GM21619 (cell line): ENCODE results near the gene TTLL10.

Source experiments
- ATAC-seq: cut with Tn5 transposase; IDR thresholded peaks from one replicate; pipeline ENCODE4 v1.9.1; 2021; ENCODE audit not compliant: unreplicated experiment

The TTLL10 gene, protein sequence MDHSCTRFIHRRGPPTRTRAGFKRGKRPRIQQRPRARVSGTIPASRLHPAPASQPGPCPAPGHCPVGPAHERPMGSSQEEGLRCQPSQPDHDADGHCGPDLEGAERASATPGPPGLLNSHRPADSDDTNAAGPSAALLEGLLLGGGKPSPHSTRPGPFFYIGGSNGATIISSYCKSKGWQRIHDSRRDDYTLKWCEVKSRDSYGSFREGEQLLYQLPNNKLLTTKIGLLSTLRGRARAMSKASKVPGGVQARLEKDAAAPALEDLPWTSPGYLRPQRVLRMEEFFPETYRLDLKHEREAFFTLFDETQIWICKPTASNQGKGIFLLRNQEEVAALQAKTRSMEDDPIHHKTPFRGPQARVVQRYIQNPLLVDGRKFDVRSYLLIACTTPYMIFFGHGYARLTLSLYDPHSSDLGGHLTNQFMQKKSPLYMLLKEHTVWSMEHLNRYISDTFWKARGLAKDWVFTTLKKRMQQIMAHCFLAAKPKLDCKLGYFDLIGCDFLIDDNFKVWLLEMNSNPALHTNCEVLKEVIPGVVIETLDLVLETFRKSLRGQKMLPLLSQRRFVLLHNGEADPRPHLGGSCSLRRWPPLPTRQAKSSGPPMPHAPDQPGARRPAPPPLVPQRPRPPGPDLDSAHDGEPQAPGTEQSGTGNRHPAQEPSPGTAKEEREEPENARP

DNA sequence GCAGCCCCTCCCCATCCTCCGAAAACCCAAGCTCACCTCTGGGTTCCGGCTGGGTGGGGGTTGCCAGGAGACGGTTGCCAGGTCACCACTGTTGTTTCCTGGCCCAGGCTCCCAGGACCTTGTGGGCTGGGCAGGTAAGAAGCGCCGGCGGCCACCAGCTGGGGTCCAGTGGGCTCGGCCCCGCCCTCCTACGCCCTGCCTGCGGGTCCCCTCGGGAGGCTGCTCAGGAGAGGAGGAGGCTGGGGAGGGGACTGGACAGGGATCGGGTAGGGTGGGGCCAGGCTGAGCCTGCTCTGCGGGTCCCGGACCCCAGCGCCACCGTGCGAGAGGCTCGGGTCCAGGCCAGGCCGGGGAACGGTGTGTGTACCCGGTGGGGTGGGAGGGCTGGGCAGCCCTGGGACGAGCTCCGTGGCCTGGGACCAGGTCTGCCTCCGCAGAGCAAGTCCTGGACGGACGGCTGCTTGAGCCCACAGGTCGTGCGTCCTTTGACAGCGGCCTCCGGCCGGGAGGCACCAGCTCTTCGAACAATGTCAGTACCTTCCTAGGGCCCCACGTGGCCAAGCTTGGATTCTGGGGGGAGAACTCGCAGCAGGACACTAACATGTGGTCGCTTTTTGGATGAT is at the start of gene TTLL10:
Gene TTLL10, plus strand, starts transcription at position 88 of the 623 bp plus-strand sequence. CDS start 5,336 bp downstream, outside the sequence.
- no peak for ATAC-seq

DNA sequence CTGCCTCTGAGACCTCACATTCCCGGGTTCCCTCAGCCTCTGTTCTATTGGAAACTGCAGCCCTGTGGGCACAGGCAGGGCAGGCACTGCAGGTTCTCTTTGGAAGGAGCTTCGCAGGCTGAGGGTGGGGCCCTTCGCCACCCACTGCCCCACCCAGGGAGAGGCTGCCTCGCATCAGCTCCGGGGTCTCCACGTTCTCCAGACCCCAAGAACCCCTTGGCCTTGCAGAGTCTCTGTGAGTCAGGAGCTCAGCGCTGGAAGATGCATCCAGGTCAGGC is 49.2 kb upstream of the TTLL10 start:
- ATAC-seq: no peak

DNA sequence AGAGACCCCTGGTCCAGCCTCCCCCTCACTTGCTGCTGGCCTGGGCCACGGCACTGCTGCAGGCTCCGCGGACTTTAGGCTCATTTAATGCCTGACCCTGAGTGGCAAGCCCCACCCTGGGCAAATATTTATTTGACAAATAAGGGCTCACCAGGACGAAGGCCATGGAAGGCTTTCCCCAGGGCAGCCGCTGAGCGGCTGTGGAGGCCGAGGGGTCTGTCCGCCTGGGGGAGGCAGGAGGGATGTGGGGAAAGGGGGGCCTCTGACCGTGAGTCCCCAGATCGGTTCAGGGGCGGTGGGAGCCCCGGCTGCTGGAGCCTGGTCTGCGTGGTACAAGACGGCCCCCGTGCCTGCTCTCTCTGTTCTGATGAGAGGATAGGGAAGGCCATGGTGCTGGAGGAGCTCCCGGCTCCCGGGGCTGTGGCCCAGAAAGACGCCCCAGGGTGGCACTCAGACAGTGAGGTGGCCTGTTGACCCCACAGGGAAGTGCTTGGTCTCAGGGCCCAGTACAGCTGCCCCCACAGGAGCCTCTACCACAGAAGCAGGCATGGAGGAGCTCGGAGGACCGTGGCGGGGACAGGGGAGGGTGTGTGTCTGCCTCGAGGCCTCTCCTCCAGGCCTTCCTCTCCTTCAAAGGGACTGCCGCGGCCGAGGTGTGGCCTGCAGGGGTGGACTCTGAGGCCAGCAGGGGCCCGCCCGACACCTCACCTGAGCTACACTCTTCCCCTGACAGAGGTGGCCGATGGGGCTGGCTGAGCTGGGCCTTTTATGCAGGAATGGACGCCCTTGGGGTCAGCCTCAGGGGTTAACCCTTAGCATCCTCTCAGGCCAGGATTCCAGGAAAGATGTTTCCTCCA is 48.7 kb upstream of the TTLL10 start:
- ATAC-seq: no peak

DNA sequence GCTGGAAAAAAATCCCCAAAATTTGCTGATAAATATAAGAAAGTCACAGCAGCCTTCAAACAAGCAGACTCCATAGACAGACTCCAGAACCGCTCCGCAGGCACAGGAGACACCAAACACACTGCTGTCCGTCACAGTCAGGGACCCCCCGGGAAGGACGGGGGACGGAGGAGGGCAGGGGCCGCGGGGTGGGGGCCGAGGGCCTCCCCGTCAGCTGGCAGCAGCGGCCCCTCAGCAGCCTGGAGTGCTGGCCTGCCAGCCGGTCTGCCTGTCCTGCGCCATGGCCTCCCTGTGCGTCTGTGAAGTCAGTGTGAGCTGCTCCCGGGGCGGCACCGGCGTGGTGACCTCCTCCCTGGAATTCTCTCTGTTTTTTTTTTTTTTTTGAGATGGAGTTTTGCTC is 47.7 kb upstream of the TTLL10 start:
- ATAC-seq: no peak

DNA sequence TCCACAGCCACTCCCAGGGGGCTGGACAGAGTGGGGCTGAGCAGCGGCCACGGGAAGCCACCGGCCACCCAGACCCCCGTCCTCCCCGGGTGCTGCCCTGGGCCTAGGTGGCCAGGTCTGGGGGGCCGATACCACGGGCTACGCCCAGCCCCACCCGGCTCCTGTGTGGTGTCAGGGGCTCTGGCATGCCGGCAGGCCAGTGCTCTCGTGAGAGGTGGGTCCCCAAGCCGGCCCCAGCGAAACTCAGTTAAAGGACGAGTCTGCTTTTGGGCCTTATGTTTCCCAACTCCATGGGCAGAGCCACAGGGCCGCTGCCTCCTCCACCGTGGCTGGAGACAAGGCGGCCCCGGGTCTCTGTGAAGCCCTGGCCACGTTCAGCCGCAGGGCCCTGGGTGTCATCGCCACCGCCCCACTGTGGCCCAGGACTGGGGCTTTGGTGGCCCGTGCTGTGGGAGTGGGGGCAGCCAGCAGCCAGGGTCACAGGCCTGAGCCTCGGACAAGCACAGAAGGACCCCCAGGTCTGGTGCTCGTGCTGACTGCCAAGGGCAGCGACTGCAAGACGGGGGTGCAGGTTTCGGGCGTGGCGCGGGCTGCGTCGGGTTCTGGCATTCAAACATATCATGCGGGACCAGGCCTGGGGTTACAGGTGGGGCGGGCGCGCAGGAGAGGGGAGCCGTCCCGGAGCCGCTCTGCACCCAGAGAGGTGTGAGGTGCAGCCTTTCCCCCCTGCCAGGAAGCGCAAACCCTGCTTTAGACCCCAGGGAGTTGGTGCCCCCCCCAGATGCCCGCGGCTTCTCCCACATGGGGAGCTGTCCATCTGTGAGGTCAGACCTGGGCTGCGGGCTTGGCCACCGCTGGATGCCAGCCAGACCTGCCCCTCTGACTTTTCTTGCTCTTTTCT is 45.9 kb upstream of the TTLL10 start:
- no peak for ATAC-seq

DNA sequence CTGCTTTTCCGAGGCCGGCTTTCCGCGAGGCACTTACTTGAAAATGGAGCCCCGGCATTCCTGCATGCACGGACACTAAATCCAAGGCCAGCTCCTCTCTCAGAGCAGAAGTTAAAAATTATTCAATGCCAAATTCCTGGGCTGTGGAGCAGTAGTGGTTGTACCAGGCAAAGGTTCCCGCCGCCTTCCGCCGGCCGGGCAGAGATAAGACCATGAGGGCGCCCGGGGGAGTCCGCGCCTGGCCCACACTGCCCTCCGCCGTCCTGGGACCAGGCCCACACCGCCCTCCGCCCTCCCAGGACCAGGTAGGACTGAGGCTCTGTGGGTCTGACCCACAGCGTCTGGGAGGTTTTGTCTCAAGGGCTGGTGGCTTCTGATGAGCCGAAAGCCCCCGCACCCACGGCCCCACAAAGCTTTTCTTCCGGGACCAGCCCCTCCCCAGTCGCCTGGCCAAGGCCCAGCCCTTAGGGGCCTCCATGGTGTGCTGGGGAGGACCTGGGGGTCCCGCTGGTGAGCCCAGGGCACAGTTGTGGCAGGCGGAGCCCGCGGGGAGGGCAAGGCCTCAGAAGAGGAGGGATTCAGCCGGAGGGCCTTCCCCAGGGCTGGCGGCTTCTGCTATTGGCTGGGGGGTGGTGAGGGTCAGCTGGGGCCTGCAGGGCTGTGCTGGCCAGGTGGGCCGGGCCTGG is 45.1 kb upstream of the TTLL10 start:
- no peak for ATAC-seq

DNA sequence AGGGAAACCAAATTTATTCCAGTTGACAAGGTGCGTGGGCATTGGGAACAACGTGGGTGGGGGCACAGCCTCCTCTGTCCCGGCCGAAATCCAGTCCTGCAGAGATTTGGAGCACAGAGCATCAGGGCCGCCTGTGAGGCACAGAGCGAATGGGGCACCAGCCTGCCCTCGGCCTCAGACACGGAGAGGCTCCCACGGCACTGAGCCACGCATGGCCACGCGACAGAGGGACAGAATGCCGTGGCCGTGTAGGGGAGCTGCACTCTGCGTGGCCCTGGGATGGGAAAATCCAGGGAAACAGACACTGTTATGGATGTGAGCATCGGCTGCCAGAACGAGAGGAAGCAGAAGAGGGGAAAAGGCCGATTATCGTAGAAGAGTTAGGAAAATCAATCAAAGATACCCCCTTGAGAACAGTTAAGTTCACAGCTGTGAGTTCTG is 44.3 kb upstream of the TTLL10 start:
- no peak for ATAC-seq

DNA sequence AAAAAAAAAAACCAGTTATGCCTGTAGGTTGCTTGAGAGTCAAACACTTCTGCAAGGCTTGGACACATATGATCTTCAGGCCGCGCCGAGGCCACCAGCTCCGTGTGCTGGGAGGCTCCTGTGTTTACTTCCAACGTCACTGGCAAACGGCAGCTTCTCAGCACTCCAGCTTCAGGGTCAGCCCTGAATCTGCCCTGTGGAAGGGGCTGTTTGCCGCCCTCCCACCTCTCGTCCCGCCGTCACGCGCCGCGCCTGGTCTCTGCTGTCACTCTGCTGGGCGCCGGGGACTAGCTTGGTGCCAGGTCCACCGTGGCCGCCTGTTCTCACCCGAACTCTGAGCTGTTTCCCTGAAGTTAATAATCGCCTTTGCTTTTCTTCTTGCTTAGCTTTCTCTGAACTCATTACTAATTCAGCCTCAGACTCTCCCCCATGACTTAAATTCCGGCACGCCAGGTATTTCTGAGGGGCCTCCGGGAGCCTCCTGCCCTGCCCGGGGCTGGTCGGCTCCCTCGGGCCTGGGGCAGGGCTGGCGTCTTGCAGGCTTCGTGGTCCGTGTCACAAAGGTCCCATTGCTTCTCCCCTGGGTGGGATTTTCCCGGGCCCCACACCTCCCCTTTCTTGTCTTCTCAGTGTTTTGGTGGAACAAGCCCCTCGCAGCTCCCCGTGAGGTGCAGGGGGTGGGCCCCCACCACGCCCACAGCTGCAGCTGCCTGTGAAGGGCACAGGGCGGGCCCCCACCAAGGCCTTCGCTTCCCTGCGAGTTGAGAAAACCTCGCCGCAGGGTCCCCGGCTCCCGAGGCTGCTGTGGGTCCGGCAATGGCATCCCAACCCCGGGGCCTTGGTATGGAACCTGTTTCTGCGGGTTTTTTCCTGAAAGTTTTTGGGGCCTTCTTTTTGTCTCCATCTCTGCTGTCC is 43.2 kb upstream of the TTLL10 start:
- no peak for ATAC-seq

DNA sequence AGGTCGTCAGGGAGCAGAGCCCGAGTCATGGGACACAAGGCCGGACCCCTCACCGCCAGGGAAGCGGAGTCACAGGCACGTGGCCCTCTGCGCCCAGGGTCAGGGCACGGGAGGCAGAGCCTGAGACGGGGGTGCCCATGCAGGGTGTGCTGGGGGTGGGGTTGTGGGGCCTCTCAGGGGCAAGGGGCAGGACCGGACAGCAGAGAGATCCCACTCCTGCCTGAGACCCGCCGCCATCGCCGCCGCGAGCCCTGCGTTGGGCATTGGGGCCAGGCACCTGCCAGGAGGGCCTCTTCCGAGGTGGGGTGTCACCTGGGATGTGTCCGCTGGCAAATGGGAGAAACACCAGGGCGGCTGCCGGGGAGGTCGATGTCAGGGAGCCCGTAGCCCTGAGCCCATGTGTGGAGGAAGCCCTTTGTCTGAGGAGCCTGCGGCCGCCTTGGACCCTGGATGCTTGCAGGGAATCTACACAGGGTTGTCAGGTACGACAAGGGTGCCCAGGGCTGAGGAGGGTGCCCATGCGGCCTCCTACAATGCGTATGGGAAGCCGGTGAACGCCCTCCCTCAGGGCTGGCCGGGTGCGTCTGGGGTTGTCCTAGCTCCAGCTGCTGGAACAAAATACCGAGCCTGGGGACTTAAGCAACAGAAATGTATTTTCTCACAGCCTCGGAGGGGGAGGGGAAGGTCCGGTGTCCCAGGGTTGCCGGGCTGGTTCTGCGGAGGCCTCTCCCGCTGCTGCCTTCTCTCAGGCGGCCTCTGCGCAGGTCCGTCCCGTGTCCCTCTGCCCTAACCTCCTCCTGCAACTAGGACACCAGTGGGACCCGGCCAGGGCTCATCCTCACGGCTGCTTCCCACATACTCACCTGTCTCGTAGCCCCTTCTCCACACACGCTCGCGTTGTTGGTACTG is 41.4 kb upstream of the TTLL10 start:
- ATAC-seq: no peak

DNA sequence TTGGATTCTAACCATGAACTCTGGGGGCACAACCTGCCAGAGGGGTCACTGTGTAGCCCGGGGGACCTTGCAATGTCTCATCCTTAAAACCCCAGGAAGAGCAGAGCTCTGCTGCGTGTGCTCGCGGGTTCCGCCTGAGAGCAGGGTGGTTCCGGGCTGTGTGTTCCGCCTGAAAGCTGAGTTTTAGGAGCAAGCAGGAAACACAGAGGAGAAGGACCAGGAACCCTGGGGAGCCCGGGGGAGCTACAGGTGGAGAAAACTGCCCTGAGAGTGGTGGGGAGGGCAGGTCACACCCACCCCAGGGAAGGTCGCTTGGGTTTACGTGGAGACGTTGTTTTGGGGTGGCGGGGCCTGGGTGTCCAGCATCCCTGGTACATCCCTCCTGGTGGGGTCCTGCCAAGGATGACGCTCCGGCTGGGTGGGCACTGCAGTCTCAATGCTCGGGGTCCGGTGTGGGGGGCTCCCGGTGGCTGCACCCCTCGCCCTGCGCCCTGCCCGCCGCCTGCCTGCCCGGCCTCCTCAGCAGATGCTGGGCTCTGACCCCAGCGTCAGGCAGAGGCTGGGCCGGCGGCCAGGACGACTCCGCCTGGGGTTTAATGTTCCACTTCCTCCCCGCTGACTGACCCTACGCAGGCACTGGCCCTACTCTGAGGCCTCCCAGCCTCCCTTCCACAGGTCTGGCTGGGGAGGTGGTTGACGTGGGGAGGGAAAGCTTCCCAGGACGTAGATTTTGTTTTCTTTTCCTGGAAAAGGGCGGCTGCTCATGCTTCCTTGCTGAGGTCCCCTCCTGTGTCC is 40.5 kb upstream of the TTLL10 start:
- no peak for ATAC-seq

DNA sequence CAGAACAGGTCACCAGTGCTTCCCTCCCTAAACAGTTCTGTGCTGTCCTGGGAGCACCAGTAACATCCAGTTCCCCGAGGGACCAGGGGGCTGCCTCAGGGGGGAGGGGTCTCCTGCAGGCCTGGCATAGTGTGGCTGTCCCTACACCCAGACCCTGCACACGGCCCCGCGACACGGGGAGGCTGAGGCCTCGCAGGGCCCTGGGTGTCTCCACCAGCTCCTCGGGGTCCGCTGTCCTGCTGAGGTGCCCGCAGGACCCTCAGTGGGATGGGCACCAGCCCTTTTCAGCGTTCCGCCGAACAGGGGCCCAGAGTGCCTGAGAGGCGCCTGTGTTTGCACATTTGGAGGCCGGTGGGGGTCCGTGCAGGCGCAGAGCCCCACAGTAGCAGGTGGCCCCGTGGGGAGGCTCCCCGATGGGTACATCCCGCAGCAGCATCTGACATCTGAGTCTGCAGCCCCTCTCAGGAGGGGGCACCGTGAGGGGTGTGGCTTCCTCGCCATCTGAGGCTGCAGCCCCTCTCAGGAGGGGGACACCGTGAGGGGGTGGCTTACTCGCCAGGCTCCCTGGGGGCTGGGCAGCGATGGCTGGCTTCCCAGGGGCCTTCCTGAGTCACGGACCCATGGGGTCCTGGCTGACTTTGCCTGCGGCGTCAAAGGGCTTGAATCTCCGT is 39.2 kb upstream of the TTLL10 start:
- no peak for ATAC-seq

DNA sequence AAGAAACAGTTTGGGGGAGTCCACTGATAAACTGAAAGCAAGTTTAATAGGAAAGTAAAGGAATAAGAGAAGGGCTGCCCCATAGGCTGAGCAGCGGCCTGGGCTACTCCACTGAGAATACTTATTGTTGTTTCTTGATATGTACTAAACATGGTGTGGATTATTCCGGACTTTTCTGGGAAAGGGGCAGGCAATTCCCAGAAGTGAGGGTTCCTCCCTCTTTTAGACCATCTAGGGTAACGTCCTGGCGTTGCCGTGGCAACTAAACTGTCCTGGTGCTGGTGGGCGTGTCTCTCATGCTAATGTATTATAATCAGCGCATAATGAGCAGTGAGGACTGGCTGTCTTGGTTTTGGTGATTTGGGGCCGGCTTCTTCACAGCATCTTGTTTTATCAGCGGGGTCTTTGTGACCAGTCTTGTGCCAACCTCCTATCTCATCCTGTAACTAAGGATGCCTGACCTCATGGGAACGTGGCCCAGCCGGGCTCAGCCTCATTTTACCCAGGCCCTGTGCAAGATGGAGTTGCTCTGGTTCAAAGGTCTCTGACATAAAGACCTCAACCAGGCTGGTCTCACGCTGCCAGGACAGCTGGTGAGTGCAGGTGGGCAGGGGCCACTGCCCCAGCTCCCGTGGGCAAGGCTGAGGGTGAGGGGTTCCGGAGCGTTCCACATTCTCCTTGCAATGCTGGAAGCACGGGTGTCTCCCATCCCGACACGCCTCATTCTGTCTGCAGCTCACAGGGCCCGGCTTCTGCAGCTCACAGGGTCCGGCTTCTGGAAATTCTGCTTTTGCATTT is 38.1 kb upstream of the TTLL10 start:
- ATAC-seq: no peak

DNA sequence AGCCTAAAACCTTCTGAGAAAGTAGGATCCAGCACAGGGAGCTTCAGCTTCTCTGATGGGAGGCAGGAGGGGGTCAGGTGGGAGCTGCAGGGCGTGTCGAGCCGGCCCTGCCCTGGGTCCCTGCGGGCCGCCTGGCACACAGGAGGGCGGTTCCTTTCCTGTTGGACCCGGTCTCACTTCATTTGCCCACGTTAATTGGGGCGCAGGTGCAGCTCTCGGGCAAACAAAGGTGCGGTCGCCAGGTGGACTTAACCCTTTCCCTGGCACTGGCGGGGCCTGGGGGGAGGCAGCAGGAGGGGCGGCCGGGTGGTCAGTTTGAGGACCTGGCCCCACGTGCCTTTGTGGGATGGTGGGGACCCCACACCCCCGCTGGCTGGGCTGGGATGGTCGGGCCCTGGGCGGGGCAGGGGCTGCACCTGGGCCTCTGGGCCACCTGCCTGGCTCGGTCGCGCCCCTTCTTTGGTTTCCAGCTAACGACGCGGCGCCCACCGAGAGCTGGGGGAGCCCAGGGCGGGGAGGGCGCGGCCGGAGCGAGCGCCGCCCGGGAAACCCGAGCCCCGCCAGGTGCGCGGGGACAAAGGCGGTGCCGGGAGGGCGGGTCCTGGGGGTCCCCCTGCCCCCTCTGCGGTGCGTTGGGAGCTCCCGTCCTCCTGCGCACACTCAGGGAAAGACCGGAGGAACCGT is 37.0 kb upstream of the TTLL10 start:
- ATAC-seq: no peak

DNA sequence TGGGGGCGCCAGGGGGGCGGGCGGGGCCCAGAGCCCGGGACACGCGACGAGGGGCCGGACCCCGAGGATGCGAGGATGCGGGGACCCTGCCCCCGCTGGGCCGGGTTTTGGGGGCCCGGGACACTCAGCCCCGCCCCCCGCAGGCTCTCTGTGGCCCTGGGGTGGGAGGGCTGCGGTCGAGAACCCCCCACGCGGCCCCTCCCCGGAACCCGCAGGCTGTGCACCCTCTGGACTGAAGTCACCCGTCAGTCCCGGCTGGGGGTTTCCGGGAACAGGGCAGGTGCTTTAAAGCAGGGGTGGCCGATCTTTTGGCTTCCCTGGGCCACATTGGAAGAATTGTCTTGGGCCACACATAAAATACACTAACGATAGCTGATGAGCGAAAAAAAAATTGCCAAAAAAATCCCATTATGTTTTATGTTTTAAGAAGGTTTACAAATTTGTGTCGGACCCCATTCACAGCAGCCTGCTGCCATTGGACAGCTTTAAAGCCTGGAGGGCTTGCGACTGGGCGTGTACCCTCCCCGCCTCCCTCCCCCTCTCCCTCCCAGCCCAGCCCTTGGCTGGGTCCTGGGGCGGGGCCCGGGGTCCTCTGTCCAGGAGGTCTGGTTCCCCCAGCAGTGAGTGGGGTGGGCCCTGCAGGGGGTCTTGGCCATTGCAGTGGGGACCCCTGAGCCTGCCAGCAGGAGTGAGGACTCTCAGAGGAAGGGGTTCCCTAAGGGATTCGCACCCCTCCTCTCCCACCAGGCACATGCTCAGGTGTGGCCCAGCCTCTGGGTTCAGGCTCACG is 36.2 kb upstream of the TTLL10 start:
- no peak for ATAC-seq
